ENCODE data around the gene INO80E. TPM values are rescaled to one million over a fixed set of nuclear protein-coding genes. Genes with fewer than 3 reads are reported as not detected.

INO80E gene
- total and polyA plus RNA-seq, 2 of the 8 experiments (the other 6 are each of a cell fraction or from before 2014, with no cell fraction given): 43.0 to 91.2 TPM

DNA sequence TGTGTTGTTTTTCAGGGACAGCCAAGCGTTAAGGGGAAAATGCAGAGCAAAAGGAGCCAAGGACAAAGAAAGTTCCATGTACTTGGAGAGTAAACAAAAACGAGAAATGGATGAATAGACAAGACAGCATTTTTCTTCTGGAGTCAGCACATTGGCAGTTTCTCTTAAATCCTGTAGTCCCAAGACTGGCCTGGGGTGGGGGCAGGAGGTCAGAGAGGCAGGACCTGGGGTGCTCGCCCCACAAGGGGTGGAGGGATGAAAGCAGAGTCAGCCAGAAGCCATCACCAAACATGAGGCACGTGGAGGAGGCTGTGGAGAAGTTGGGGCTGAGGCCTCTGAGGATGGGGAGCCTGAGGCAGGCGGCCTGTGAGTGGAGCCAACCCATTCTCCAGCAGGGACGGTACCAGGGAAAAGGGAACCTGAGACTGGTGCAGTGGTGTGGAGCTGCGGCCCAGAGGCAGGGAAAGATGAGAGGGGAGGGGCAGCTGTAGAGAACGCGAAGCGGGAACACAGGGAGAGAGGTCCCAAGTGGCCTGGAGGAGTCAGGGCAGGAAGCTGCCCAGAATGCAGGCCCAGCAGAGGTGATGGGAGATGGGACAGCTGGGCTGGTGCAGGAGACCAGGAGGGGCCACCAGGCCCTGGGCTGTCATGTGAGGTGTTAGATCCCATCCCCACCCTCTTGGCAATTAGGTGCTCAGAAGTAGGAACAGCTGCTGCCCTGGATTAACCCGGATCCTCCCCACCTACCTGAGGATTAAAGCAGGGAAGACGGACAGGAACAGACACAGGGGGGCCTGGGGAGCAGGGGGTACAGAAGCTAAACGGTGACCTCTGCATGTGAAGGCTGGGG lies 31.8 kb downstream of the INO80E start:
- H2BK12ac ChIP-seq (ENCODE audit: low read depth, low read length): no peak overlapping the region
- ChIA-PET CTCF (ENCODE audit: partially characterized antibody) (interaction anchor here (0.5 to 1.2 kb wide), 6 partner anchors 8 to 193 kb away, joined by 3 to 5 read pairs (median 3); a partner anchor contains a TSS), POLR2A (ENCODE audit: partially characterized antibody) (interaction anchor here (0.8 to 1.4 kb wide), 7 partner anchors 18 to 220 kb away, joined by 3 to 4 read pairs (median 3); partner anchors contain the start of genes ALDOA, PAGR1 and TBX6)
- no peak overlapping the region for H3K4me3 ChIP-seq (ENCODE audit: extremely low read depth in 1 of 4, insufficient read depth in 2 of 4, low read depth in 3 of 4, low read length in 4 of 4)
- H3K9ac ChIP-seq (replicated peaks in 1 of 4; ENCODE audit: extremely low read depth in 1 of 4, low read depth in 3 of 4, low read length in 3 of 4): no peak overlapping the region
- no peak overlapping the region for H2BK120ac ChIP-seq (replicated peaks; ENCODE audit: low read depth, low read length)
- no peak overlapping the region for H3K14ac ChIP-seq (ENCODE audit: insufficient read length)
- H4K8ac ChIP-seq (ENCODE audit: extremely low read depth, insufficient read depth, low read length): no peak overlapping the region
- no peak overlapping the region for H4K5ac ChIP-seq (ENCODE audit: insufficient read length, low read depth, low read length)
- WGBS, 2 experiments (ENCODE audit: extremely low coverage in 1 of 2, insufficient coverage in 1 of 2, insufficient read length in 1 of 2, insufficient replicate concordance in 2 of 2, low coverage in 1 of 2, low lambda C conversion rate in 2 of 2, missing lambda C conversion rate in 1 of 2): 81% methylated on average over 13 of the region's 13 CpGs; no CpG with 5 or more reads in 1 of the 2 experiments
- no peak overlapping the region for H3K56ac ChIP-seq (replicated peaks; ENCODE audit: insufficient read length, low read depth, low read length)
- H3K27ac ChIP-seq (ENCODE audit: low read depth, low read length): no peak overlapping the region
- no peak overlapping the region for H2BK15ac ChIP-seq (ENCODE audit: low read length)
- peaks cover 10% of the 10 kb centered on the region; the same call in 1 of the 2 replicates for H3K23me2 ChIP-seq (ENCODE audit: low read depth, low read length)
- TF ChIP-seq KDM4A (IDR thresholded peaks at IDR 0.05; ENCODE audit: low read depth, low read length, severe bottlenecking) (no peak), SAP30 (IDR thresholded peaks at IDR 0.05; ENCODE audit: insufficient read depth, insufficient replicate concordance, low read length) (no peak)
- FAIRE-seq (no peak), DNase-seq (ENCODE audit: low read depth in 1 of 2, low spot score in 2 of 2) (no peak)
- no peaks in the 10 kb centered on the region for H3K79me2 ChIP-seq (ENCODE audit: control insufficient read depth in 1 of 2, insufficient read depth in 2 of 2, low read length in 2 of 2)
- H3K4me2 ChIP-seq (ENCODE audit: insufficient read depth in 1 of 2, low read depth in 2 of 2, low read length in 2 of 2): peak overlapping the region in 1 of 2 experiments; percentile 84; a peak in 2 of 4 replicates
- H3K18ac ChIP-seq (ENCODE audit: extremely low read depth, low read length): no peak overlapping the region
- peaks cover 12 to 16% of the 10 kb centered on the region in 2 experiments for H4K20me1 ChIP-seq (replicated peaks in 1 of 2; ENCODE audit: control insufficient read depth in 1 of 2, insufficient read depth in 2 of 2, low read length in 2 of 2)
- H3K4me1 ChIP-seq (replicated peaks in 1 of 4; ENCODE audit: control insufficient read depth in 3 of 4, insufficient read depth in 4 of 4, low read length in 3 of 4): peaks cover 0 to 26% (median 19%) of the 10 kb centered on the region in 4 experiments; a peak in 6 of 7 replicates
- no peak overlapping the region for H3K23ac ChIP-seq (ENCODE audit: insufficient read length)
- H3K27me3 ChIP-seq (replicated peaks in 1 of 4; ENCODE audit: control insufficient read depth in 3 of 4, extremely low read depth in 1 of 4, insufficient read depth in 3 of 4, low read length in 3 of 4): peaks cover 0 to 3% (median 1%) of the 10 kb centered on the region in 4 experiments; a peak in 2 of 7 replicates
- peaks cover 0 to 7% (median under 1%) of the 10 kb centered on the region in 4 experiments; a peak in 2 of 8 replicates for H3K36me3 ChIP-seq (ENCODE audit: control insufficient read depth in 2 of 4, insufficient read depth in 4 of 4, low read length in 3 of 4)
- H2BK20ac ChIP-seq (ENCODE audit: low read length): no peak overlapping the region
- no peaks in the 10 kb centered on the region for H3K9me3 ChIP-seq (ENCODE audit: insufficient read depth in 2 of 2, low read depth in 1 of 2, low read length in 1 of 2)
- H3K79me1 ChIP-seq (ENCODE audit: low read depth, low read length): peaks cover 5% of the 10 kb centered on the region; the same call in 1 of the 2 replicates
- H2AFZ ChIP-seq (ENCODE audit: low read length): no peak overlapping the region
- no peak overlapping the region for H2AK5ac ChIP-seq (ENCODE audit: low read depth, low read length)
- no peak overlapping the region for H4K91ac ChIP-seq (replicated peaks; ENCODE audit: insufficient read length, low read length)
- H2BK5ac ChIP-seq (ENCODE audit: low read depth, low read length): no peak overlapping the region
- H3K4ac ChIP-seq (replicated peaks; ENCODE audit: insufficient read length, low read depth, low read length): no peak overlapping the region
